Vagina (tissue), 2 donors: ENCODE measurements around the gene EFHC1.

Source experiments
- POLR2A ChIP-seq, 2 donors: fragments of 450-650 bp; IDR thresholded peaks; one replicate each; pipeline ENCODE4 v1.6.1; 2017; ENCODE audit warnings: antibody characterized with exemption in 2 of 2, mild to moderate bottlenecking in 2 of 2, moderate library complexity in 2 of 2
- TF ChIP-seq, protein P1 (sequence below), 3 experiments: fragments of 450-650 bp in 2 of 3; fragments of 200-600 bp in 1 of 3; sonication (generic) in 1 of 3; IDR thresholded peaks; one replicate each; pipeline ENCODE4 v1.5.1; 2017 to 2019; ENCODE audit warnings: antibody characterized with exemption in 3 of 3, mild to moderate bottlenecking in 2 of 3, moderate library complexity in 2 of 3

- no peak for TF ChIP-seq POLR2A (IDR thresholded peaks at IDR 0.05)
- TF ChIP-seq, protein P1, sequence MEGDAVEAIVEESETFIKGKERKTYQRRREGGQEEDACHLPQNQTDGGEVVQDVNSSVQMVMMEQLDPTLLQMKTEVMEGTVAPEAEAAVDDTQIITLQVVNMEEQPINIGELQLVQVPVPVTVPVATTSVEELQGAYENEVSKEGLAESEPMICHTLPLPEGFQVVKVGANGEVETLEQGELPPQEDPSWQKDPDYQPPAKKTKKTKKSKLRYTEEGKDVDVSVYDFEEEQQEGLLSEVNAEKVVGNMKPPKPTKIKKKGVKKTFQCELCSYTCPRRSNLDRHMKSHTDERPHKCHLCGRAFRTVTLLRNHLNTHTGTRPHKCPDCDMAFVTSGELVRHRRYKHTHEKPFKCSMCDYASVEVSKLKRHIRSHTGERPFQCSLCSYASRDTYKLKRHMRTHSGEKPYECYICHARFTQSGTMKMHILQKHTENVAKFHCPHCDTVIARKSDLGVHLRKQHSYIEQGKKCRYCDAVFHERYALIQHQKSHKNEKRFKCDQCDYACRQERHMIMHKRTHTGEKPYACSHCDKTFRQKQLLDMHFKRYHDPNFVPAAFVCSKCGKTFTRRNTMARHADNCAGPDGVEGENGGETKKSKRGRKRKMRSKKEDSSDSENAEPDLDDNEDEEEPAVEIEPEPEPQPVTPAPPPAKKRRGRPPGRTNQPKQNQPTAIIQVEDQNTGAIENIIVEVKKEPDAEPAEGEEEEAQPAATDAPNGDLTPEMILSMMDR (IDR thresholded peaks at IDR 0.05), result no peak
Measured at GRCh38 chr6:52541135-52541534, 121.0 kb downstream of the EFHC1 start.
